Activated CD4-positive, CD25-positive, alpha-beta regulatory T cell treated with anti-CD3 and anti-CD28 coated beads, Interleukin-2, amount 50 U/mL, for 24 hours (primary cell): ENCODE data around the gene OSBPL3.
"Not testable (repeated sequence)": the region's sequence is repeated elsewhere in the genome, so short reads cannot be mapped to it uniquely, and the experiment has no call there.

Experiments used
- ATAC-seq, 2 donors: fragments of 150-1000 bp; cut with Tn5 transposase; one replicate each; pipeline ENCODE4 v1.10.0; 2021; ENCODE audit warnings: mild to moderate bottlenecking in 1 of 2, moderate library complexity in 1 of 2

OSBPL3 gene

DNA sequence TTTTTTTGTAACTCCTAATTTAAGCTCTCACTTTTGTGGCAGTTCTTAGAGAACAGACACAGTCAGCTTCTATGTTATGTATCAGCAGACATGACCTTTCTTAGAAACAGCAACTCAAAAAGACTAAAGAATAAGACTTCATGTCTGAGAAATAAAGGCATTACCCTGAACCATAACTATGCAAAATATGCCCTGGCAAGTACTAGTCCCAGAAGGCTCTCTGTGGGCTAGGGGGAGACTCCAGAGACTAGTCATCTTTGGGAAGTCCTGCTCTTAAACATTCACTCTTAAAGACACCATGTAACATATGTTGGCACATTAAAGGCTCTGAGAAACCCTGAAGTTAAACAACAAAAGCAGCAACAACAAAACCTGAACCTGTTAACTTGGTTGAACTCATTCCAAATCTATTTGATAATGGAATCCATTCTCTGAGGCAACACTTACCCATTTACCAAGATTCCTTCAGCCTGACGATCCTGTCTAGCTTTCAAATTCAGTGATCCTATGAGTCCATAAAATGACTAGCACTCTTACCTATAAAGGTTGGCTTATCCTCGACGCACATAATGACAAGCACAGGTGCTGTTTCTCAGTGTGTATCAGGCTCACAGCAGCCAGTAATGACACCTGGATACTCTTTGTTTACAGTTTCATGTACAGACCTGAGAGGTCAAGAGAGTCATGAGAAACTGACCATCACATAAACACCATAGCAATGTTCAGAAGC, 62.3 kb downstream of the OSBPL3 start:
- ATAC-seq = peak; percentile 48 to 55

DNA sequence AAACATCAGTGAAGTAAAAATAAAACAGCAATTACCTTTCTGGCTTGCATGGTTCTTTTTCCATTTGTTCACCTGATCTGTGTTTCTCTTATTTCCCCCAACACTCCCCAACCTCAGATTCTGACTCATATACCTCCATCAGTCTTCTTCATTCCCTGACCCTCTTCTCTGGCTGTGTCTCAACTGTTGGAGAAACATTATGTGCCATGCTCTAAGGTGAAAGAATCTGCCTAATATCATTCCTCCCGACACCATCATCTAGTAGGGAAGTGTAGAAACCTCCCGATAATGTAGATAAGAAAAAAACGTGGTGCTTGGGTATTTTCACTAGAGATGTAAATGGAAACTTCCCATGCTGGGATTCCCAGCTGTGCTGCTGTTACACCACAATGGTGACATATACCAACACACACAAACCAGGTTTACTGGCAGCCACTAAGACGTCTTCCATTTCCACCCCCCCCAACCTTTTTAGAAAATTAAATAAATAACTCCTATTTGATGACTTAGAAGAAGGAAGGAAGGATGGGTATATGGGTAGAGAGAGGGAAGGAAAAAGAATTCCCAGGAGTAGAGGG, 63.4 kb downstream of the OSBPL3 start:
- no peak for ATAC-seq

- ATAC-seq = no peak
These were observed 65.5 kb downstream of the OSBPL3 start for GRCh38 chr7:24914465-24914859.

GRCh38 chr7:24913801-24914464, 66.0 kb downstream of the OSBPL3 start:
- ATAC-seq = no peak

- ATAC-seq = no peak
These were observed 67.0 kb downstream of the OSBPL3 start for GRCh38 chr7:24912874-24913514.

DNA sequence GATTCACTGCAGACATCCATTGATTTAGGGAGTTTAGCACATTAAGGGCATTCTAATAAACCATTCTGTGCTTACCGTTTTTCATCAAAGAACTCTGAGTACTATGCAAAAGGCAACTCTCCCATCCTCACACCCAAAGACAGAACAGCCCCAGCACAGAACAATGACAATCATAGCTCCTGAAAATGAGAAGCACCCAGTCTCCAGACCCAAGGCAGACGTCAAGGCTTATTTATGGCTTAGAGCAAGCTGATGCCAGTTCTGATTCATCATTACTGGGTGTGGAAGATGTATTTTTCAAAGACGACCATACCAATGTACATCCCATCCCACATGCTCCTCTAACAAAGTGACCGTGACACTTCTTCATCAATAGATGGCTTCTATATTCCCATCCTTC, 67.6 kb downstream of the OSBPL3 start:
- no peak for ATAC-seq

DNA sequence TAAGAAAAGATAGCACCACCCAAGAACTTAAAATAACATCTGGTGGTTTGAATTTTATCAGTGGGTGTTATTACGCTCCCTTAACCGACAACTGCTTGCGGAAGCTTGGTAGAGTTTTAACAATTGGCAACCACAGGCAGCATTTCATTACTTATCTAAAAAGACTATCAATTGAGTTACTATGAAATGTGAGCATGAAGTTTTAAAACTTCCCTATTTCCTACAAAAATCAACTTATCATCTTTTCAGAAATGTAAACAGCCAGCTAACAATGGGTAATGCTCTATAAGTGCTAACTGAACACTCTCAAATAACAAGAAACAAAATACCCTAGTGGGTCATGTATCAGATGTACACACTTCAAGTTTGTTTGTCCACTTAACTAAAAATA, 68.8 kb downstream of the OSBPL3 start:
- peak; percentile 30 to 44 for ATAC-seq

GRCh38 chr7:24910551-24911212, 69.3 kb downstream of the OSBPL3 start:
- no peak for ATAC-seq

DNA sequence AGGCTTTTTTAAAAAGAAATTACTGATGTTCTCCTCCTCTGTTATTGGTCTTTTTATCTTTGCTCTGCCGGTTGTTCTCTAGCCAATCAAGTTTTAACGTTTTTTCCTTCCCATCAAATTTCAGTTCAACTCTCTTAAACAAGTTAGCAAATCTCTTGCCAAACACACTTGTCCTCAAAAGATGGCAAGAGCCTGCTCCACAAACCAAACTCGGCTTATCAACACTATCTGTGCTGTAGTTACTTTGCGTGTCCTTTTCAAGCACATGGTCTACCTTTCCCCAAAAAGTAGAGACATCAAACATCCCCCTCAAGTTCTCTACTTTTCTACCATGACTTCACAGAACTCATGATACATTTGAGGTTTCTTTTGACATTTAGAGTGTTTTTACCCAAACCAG, 71.3 kb downstream of the OSBPL3 start:
- ATAC-seq = no peak

GRCh38 chr7:24908166-24908565, 71.8 kb downstream of the OSBPL3 start:
- no peak for ATAC-seq

DNA sequence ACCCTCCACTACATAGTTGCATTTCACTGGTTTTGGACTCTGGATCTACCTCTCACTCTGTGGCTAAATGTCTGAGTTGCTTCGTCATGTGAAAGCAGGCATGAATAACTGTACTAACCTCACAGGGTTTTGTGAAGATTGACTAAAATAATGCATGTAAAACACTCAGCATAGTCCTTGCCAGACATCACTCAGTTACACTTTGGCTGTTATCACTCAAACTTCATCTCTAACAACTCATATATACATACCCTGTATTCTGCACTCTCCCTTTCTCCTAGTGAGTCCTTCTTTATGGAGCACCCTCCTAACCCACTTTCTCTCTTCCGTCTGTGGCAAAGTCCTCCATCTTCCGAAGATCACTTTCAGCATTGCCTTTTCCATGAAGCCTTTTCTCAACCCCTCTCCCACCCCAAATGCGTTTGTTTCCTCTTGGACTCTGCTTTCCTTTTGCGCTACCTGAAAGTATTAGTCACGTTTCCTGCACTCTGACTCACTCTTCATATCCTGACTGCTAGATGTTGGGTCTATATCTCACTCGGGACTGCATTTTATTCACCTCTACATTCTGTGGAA, 72.6 kb downstream of the OSBPL3 start:
- ATAC-seq = peak; percentile 85 to 86

DNA sequence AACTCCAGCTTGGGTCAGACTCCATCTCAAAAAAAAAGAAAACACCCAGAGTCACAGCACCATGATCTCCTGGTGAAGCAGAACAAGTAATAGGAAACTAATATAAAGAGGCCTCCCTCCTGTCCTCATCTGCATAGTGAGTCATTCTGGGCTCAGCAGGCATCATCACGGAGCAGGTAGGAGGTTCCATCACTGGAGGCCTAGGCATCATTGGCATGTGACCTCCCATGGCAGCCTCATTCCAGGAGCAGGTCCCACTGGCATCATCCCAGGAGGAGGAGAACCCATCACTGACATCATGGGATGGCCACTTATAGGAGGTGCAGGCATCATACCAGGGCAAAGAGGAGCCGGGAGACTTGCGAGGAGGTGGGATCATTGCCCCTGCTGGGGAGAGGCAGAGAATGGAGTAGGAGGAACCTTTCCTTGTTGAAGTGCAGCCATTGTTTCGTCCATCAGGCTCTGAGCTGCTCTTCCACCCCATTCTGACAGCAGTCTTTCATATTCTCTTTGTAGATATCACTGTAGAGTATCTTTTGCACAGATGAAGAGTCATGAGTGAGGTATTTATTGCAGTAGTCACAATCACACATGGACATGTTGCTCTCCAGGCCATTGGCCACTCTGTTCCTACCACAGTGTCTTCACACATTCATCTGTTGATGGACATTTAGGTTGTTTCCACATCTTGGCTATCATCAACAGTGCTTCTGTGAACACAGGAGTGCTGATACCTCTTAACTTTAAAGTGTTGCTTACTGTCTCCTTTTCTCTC, 73.8 kb downstream of the OSBPL3 start:
- ATAC-seq = peak; percentile 17 to 44

GRCh38 chr7:24903992-24904391, 76.0 kb downstream of the OSBPL3 start:
- ATAC-seq = not testable (repeated sequence)

DNA sequence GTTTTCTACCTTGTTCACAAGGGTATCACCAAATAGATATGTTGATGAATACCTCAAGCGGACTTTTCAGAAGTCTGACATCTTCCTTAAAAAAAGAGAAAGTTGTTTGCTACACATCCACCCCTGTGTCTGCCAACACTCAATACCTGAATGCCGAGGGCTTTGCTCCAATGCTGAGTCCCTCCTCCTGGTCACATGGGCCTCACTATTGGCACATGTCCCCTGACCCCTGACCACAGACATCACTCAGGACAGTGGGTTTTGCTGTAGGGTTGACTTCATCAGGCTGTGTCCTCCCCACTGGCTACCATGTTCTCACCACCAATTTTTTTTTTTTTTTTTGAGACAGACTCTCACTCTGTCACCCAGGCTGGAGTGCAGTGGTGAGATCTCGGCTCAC, 76.4 kb downstream of the OSBPL3 start:
- ATAC-seq = no peak

DNA sequence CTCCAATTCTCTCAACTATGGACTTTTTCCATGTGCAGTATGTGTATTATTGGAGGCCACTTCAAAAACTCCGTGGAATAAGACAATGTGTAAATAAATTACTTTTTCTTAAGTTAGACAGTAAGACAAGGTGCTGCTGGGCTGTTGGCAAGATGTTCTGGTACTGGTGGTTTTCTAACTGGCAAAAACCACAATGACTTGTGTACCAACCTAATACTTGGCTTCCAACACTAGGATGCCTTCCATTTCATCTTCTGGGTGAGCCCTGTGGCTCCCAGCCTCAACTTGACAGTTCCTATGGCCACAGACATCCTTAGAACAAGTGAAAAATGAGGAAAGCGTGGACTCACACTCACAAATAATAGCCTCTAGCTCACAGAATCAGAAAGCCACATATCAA, 77.0 kb downstream of the OSBPL3 start:
- no peak for ATAC-seq

- no peak for ATAC-seq
These were observed 77.7 kb downstream of the OSBPL3 start for GRCh38 chr7:24902276-24902675.

DNA sequence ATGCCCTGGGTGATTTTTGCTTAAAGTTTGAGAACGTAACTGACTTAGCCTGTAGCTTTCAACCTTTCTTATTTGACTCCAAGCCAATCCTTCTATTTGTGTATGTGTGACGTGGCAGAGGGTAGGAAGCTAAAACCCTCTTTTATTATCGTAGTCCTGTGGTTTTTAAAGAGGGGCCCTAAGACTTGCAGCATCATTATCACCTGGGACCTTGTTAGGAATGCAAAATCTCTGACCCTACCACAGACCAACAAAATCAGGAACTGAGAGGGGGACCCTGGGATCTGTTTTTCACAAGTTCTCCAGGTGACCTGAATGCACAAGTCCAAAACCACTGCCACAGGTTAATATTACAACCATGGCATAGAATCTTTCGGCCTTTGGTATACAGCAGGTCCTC, 80.1 kb downstream of the OSBPL3 start:
- ATAC-seq = no peak

- peak; percentile 15 to 23 for ATAC-seq
These were observed 80.8 kb downstream of the OSBPL3 start for GRCh38 chr7:24899161-24899560.

DNA sequence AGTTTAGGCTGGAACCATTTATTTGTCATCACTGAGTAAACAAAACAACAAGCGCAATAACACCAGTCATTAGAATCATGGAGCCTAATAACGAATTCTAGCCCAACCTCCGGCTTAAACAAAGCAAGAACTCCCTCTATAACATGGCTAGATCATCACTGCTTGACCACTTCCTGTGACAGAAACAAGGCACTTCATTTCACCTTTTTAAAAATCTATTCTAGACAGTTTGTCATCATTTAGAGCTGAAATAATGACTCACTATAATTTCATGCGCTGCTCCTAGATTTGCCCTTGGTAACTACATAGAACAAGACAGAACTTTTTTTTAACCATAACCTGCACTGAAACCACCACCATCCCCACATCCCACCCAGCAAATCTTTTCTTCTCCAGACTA, 81.3 kb downstream of the OSBPL3 start:
- ATAC-seq = peak; percentile 93 to 96

DNA sequence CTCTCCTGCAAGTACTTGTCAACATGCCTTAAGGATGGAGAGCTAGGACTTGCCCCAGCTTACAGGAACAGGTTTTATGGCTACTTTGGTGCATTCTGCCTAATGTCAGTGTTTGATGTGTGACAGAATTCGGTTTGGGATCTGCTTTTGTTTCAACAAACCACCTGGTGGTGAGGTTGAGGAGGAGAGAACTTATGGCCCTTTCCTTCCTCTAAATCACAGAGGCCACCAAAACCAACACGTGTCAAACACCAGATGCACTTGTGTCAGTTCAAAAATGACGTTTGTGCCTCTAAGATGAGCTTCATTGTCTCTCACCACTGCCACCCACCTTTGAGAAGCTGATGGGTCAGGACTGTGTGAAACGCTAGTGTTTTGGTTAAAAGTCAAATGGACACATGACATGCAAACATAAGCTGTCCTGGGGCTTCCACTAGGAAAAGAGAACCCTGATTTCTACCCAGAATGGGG, 83.9 kb downstream of the OSBPL3 start:
- ATAC-seq = no peak

DNA sequence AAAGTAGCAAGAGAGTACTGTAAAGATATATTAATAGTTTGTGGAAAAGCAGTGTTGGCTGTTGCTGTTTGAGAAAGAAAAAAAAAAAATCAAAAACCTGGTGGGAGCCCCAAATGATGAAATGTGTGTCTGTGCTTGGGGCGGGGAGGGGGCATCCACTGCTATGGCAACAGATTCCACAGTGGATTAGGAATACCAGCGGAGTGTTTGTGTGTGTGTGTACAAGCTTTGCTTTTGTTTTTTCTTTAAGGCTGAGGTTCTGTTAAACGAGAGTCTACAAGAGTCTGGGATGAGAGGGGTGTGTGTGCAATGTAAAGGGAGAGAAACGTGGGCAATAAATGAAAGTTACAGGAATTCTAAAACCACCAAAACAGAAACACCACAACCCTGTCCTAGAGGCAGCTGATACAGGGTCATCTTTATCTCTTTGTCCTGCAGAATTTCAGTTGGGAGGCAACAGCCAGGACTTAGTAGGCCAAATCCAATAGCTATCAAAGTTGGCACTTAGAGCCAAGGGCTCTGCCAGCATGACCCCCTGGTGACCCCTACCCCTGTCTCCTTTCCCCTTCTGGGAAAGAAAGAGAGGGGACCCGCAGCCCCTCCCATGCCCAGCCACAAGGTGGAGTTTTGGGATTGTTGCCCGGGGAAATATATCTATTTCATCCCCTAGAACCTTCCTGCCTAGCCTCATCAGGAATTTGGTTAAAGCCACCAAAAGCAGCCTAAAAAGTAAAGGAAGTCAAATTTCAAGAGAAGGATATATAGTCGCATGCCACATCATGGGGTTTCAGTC, 85.4 kb downstream of the OSBPL3 start:
- no peak for ATAC-seq
